Vagina (tissue), 2 donors: Measurements from ENCODE around the gene NOL4L. TPM values are rescaled to one million over a fixed set of nuclear protein-coding genes. Genes with fewer than 3 reads are reported as not detected.

Source experiments
- DNase-seq, 2 donors: peaks; one replicate each; pipeline ENCODE4 v3.0.0-alpha.2; 2017; ENCODE audit errors: extremely low spot score in 2 of 2
- H3K27ac ChIP-seq: fragments of 200-600 bp; sonication (generic); one replicate; pipeline ENCODE4 v1.5.1; 2019
- H3K27me3 ChIP-seq: fragments of 200-600 bp; sonication (generic); one replicate; pipeline ENCODE4 v1.5.1; 2019
- H3K36me3 ChIP-seq, 2 donors: fragments of 200-600 bp; sonication (generic); one replicate each; pipeline ENCODE4 v1.5.1; 2017 to 2019
- H3K4me1 ChIP-seq: fragments of 200-600 bp; sonication (generic); one replicate; pipeline ENCODE4 v1.5.1; 2019
- H3K4me3 ChIP-seq, 2 donors: fragments of 200-600 bp; sonication (generic); 1 replicate in 1 of 2; 2 replicates in 1 of 2; pipeline ENCODE4 v1.5.1; 2016 to 2019
- H3K9me3 ChIP-seq: fragments of 200-600 bp; sonication (generic); one replicate; pipeline ENCODE4 v1.5.1; 2019
- CTCF ChIP-seq, 3 experiments: fragments of 450-650 bp in 2 of 3; fragments of 200-600 bp in 1 of 3; sonication (generic) in 1 of 3; IDR thresholded peaks; one replicate each; pipeline ENCODE4 v1.5.1; 2017 to 2019; ENCODE audit warnings: antibody characterized with exemption in 3 of 3, mild to moderate bottlenecking in 2 of 3, moderate library complexity in 2 of 3
- POLR2A ChIP-seq, 2 donors: fragments of 450-650 bp; IDR thresholded peaks; one replicate each; pipeline ENCODE4 v1.6.1; 2017; ENCODE audit warnings: antibody characterized with exemption in 2 of 2, mild to moderate bottlenecking in 2 of 2, moderate library complexity in 2 of 2
- POLR2AphosphoS5 ChIP-seq, 2 donors: sonication (generic); formaldehyde crosslinking; IDR thresholded peaks; one replicate each; pipeline ENCODE4 v1.9.0; 2017; ENCODE audit warnings: antibody characterized with exemption in 2 of 2, mild to moderate bottlenecking in 2 of 2, low read depth in 1 of 2; ENCODE audit not compliant: insufficient read depth in 1 of 2
- intact Hi-C: fragments of 100-400 bp; cut with DNase I; formaldehyde crosslinking; loops from one replicate; pipeline ENCODE4 v1.15.1; 2023
- total RNA-seq: library from RNA; depleted of rRNA; stranded (reverse); fragments of >200 nt; gene quantifications from one replicate; pipeline ENCODE4 v1.2.3, GENCODE V29; 2016

NOL4L gene
- total RNA-seq, 1 donor from 2014 or later: 17.9 TPM

GRCh38 chr20:32458061-32458836 is 126.9 kb downstream of the NOL4L start:
- Histone ChIP-seq H3K4me1 (peaks cover 25% of the 10 kb centered on the region), H3K36me3 (peaks cover 0 to 4% of the 10 kb centered on the region in 2 donors), H3K9me3 (no peaks in the 10 kb centered on the region), H3K27ac (no peak overlapping the region), H3K27me3 (no peaks in the 10 kb centered on the region), H3K4me3 (peak overlapping the region; percentile 45 to 57)
- intact Hi-C loops: no loop called here
- no peak for DNase-seq
- no peak for TF ChIP-seq POLR2A (IDR thresholded peaks at IDR 0.05)
- no peak for TF ChIP-seq CTCF (IDR thresholded peaks at IDR 0.05)
- TF ChIP-seq POLR2AphosphoS5 (IDR thresholded peaks at IDR 0.05; ENCODE audit: insufficient read depth in 1 of 2, low read depth in 1 of 2): no peak

GRCh38 chr20:32457479-32457986 is 127.6 kb downstream of the NOL4L start:
- TF ChIP-seq CTCF (IDR thresholded peaks at IDR 0.05): no peak
- TF ChIP-seq POLR2AphosphoS5 (IDR thresholded peaks at IDR 0.05; ENCODE audit: insufficient read depth in 1 of 2, low read depth in 1 of 2): no peak
- no peak for TF ChIP-seq POLR2A (IDR thresholded peaks at IDR 0.05)
- no peak for DNase-seq
- peak overlapping the region; percentile 2 for H3K27ac ChIP-seq
- peaks cover 21% of the 10 kb centered on the region for H3K4me1 ChIP-seq
- intact Hi-C loops: no loop called here
- H3K4me3 ChIP-seq: peak overlapping the region; percentile 45 to 57
- no peaks in the 10 kb centered on the region for H3K9me3 ChIP-seq
- no peaks in the 10 kb centered on the region for H3K27me3 ChIP-seq
- H3K36me3 ChIP-seq: peaks cover 0 to 11% of the 10 kb centered on the region in 2 donors

- Histone ChIP-seq H3K4me3 (peak overlapping the region; percentile 45 to 57), H3K27me3 (no peaks in the 10 kb centered on the region), H3K4me1 (peaks cover 21% of the 10 kb centered on the region), H3K27ac (no peak overlapping the region), H3K36me3 (peaks cover 0 to 15% of the 10 kb centered on the region in 2 donors), H3K9me3 (no peaks in the 10 kb centered on the region)
- no peak for DNase-seq
- intact Hi-C loops: no loop called here
- peak in 2 of 3 experiments; percentile 34 to 63 for TF ChIP-seq CTCF (IDR thresholded peaks at IDR 0.05)
- no peak for TF ChIP-seq POLR2AphosphoS5 (IDR thresholded peaks at IDR 0.05; ENCODE audit: insufficient read depth in 1 of 2, low read depth in 1 of 2)
- TF ChIP-seq POLR2A (IDR thresholded peaks at IDR 0.05): no peak
Measured at GRCh38 chr20:32456869-32457478, 128.2 kb downstream of the NOL4L start.

- Histone ChIP-seq H3K4me1 (peaks cover 21% of the 10 kb centered on the region), H3K27ac (no peak overlapping the region), H3K4me3 (no peak overlapping the region), H3K9me3 (no peaks in the 10 kb centered on the region), H3K36me3 (peaks cover 0 to 21% of the 10 kb centered on the region in 2 donors), H3K27me3 (no peaks in the 10 kb centered on the region)
- DNase-seq: no peak
- intact Hi-C loops: no loop called here
- no peak for TF ChIP-seq CTCF (IDR thresholded peaks at IDR 0.05)
Measured at GRCh38 chr20:32455901-32456701, 129.0 kb downstream of the NOL4L start.
